ENCODE measurements around the gene HMGN3. TPM values are rescaled to one million over a fixed set of nuclear protein-coding genes. Genes with fewer than 3 reads are reported as not detected.

Gene HMGN3
- total RNA-seq, 4 donors from 2014 or later: 9.4 to 33.5 (median 21.6) TPM

DNA sequence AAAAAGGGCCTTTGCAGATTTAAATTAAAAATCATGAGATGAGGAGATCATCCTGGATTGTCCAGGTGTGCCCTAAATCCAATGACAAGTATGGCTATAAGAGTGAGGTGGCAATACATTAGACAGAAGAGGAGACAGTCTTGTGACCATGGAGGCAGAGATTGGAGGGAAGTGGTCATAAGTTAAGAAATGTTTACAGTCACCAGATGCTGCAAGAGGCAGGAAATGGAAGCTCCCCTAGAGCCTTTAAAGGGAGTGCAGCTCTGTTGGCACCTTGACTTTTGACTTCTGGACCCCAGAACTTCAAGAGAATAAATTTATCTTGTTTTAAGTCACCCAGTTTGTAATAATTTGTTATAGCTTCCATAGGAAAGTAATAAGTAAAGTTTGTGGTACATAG lies 61.1 kb downstream of the HMGN3 start:
- Histone ChIP-seq H3K36me3 (no peaks in the 10 kb centered on the region), H3K9me3 (no peaks in the 10 kb centered on the region), H3K4me1 (no peaks in the 10 kb centered on the region), H3K27me3 (no peaks in the 10 kb centered on the region), H3K27ac (no peak overlapping the region), H3K4me3 (no peak overlapping the region)
- in situ Hi-C loops (cut with MboI; ENCODE audit: low pct_ligation_motif_present in 1 of 4, low pct_unique_long_range_greater_than_20kb in 1 of 4, low sequenced_read_pairs in 3 of 4): no loop called here
- TF ChIP-seq POLR2AphosphoS5 (IDR thresholded peaks at IDR 0.05) (no peak), EP300 (IDR thresholded peaks at IDR 0.05; ENCODE audit: low read depth) (no peak), POLR2A (IDR thresholded peaks at IDR 0.05) (no peak)
- TF ChIP-seq, protein P1, sequence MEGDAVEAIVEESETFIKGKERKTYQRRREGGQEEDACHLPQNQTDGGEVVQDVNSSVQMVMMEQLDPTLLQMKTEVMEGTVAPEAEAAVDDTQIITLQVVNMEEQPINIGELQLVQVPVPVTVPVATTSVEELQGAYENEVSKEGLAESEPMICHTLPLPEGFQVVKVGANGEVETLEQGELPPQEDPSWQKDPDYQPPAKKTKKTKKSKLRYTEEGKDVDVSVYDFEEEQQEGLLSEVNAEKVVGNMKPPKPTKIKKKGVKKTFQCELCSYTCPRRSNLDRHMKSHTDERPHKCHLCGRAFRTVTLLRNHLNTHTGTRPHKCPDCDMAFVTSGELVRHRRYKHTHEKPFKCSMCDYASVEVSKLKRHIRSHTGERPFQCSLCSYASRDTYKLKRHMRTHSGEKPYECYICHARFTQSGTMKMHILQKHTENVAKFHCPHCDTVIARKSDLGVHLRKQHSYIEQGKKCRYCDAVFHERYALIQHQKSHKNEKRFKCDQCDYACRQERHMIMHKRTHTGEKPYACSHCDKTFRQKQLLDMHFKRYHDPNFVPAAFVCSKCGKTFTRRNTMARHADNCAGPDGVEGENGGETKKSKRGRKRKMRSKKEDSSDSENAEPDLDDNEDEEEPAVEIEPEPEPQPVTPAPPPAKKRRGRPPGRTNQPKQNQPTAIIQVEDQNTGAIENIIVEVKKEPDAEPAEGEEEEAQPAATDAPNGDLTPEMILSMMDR (IDR thresholded peaks at IDR 0.05): no peak
- DNase-seq: no peak
- intact Hi-C loops (cut with DNase I; ENCODE audit: low total_unique reads): no loop called here

DNA sequence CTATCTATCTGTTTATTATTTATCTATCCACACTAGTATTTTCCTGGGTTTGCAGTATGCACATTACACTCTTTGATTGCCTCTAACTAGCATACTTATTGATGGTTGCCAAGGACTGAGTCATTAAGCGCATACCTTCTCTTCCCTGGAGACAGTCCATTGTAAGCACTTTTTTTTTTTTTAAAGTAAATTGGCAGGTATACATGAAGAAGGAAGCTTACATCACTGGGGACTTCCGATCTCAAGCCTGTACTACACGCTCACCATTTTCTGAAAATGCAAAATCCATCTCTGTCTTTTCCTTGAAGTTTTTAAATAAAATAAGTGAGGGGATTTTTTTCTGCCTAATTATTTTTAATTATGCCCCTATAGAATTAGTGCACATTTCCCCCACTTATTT lies 63.5 kb downstream of the HMGN3 start:
- Histone ChIP-seq H3K27me3 (no peaks in the 10 kb centered on the region), H3K27ac (no peak overlapping the region), H3K4me1 (no peaks in the 10 kb centered on the region), H3K9me3 (no peaks in the 10 kb centered on the region), H3K4me3 (no peak overlapping the region), H3K36me3 (no peaks in the 10 kb centered on the region)
- WGBS, 2 donors (ENCODE audit: low coverage in 1 of 2): 50 to 63% methylated on average over 3 of the region's 3 CpGs
- intact Hi-C loops (cut with DNase I; ENCODE audit: low total_unique reads): no loop called here
- in situ Hi-C loops (cut with MboI; ENCODE audit: low pct_ligation_motif_present in 1 of 4, low pct_unique_long_range_greater_than_20kb in 1 of 4, low sequenced_read_pairs in 3 of 4): no loop called here
- no peak for DNase-seq
- TF ChIP-seq, protein P1 (IDR thresholded peaks at IDR 0.05): no peak
- no peak for TF ChIP-seq POLR2A (IDR thresholded peaks at IDR 0.05)

DNA sequence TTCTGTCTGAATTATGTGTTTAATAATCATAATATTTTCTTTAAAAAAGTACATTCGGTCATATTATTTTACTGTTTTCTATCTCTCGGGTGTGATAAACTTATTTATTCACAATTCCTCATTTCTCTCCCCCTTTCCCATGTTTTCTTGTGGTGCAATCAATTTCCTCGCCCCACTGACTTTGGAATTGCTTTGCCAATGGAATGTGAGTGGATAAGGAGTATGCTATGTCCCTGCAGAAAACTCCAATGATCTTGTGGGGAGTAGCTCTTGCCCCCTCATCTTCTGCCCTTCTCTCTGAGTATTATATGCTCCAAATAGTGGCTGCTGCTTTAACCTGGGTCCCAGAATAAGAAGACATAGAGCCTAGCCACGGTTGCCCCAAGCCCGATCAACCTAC lies 64.1 kb downstream of the HMGN3 start:
- no peak overlapping the region for H3K4me3 ChIP-seq
- 70 to 83% methylated on average over 3 to 5 of the region's 5 CpGs for WGBS, 2 donors (ENCODE audit: low coverage in 1 of 2)
- H3K9me3 ChIP-seq: no peaks in the 10 kb centered on the region
- no peak overlapping the region for H3K27ac ChIP-seq
- no peaks in the 10 kb centered on the region for H3K27me3 ChIP-seq
- DNase-seq: no peak
- H3K4me1 ChIP-seq: no peaks in the 10 kb centered on the region
- H3K36me3 ChIP-seq: no peaks in the 10 kb centered on the region
- intact Hi-C loops (cut with DNase I; ENCODE audit: low total_unique reads): no loop called here
- in situ Hi-C loops (cut with MboI; ENCODE audit: low pct_ligation_motif_present in 1 of 4, low pct_unique_long_range_greater_than_20kb in 1 of 4, low sequenced_read_pairs in 3 of 4): no loop called here
- no peak for TF ChIP-seq EP300 (IDR thresholded peaks at IDR 0.05; ENCODE audit: low read depth)
- no peak for TF ChIP-seq POLR2AphosphoS5 (IDR thresholded peaks at IDR 0.05)
- TF ChIP-seq, protein P1 (IDR thresholded peaks at IDR 0.05): no peak
- TF ChIP-seq POLR2A (IDR thresholded peaks at IDR 0.05): no peak

DNA sequence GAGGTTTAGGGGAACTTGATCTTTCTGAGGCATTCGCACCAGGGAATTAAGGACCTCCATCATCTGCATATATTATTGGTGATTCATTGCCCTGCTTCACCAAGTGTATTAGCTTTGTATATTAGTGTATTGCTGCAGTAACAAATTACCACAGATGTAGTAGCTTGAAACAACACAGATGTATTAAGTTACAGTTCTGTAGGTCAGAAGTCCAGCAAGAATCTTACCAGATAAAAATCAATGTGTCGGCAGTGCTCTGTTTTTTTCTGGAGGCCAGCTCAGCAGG lies 65.8 kb downstream of the HMGN3 start:
- Histone ChIP-seq H3K4me3 (no peak overlapping the region), H3K27ac (no peak overlapping the region), H3K9me3 (no peaks in the 10 kb centered on the region), H3K27me3 (no peaks in the 10 kb centered on the region), H3K36me3 (no peaks in the 10 kb centered on the region), H3K4me1 (no peaks in the 10 kb centered on the region)
- no peak for DNase-seq
- in situ Hi-C loops (cut with MboI; ENCODE audit: low pct_ligation_motif_present in 1 of 4, low pct_unique_long_range_greater_than_20kb in 1 of 4, low sequenced_read_pairs in 3 of 4) (no loop called here), intact Hi-C loops (cut with DNase I; ENCODE audit: low total_unique reads) (no loop called here)
- no peak for TF ChIP-seq POLR2AphosphoS5 (IDR thresholded peaks at IDR 0.05)
- TF ChIP-seq, protein P1 (IDR thresholded peaks at IDR 0.05): no peak
- TF ChIP-seq POLR2A (IDR thresholded peaks at IDR 0.05): no peak
- TF ChIP-seq EP300 (IDR thresholded peaks at IDR 0.05; ENCODE audit: low read depth): no peak
- WGBS, 2 donors (ENCODE audit: low coverage in 1 of 2): 63 to 76% methylated on average over 2 of the region's 2 CpGs
